PFSK-1 (cell line): ENCODE measurements around the gene RAB37.

ENCODE experiments used
- FOXP2 ChIP-seq: optimal IDR thresholded peaks from 2 replicates; pipeline ENCODE3; 2011; ENCODE audit warnings: borderline replicate concordance, control low read depth, inconsistent platforms; ENCODE audit not compliant: insufficient read depth; ENCODE audit errors: extremely low read length, extremely low read depth
- POLR2AphosphoS5 ChIP-seq: IDR thresholded peaks from 2 replicates; pipeline ENCODE4 v1.6.1; 2012; ENCODE audit warnings: low read depth, mild to moderate bottlenecking, control low read depth, low read length, moderate library complexity
- SIN3A ChIP-seq: IDR thresholded peaks from 2 replicates; pipeline ENCODE4 v1.6.1; 2012; ENCODE audit warnings: mild to moderate bottlenecking, low read length, moderate library complexity, borderline replicate concordance; ENCODE audit not compliant: insufficient read depth
- TAF1 ChIP-seq: IDR thresholded peaks from 2 replicates; pipeline ENCODE4 v1.6.1; 2012; ENCODE audit warnings: low read length, control low read depth, borderline replicate concordance; ENCODE audit not compliant: insufficient read depth
- TF ChIP-seq, protein P1 (sequence below), 2 experiments: IDR thresholded peaks; 2 replicates each; pipeline versions ENCODE4 v1.6.1 to v1.8.0; 2011 to 2012; ENCODE audit warnings: low read depth in 2 of 2, low read length in 2 of 2, control low read depth in 1 of 2, inconsistent platforms in 1 of 2, mild to moderate bottlenecking in 1 of 2, moderate library complexity in 1 of 2; ENCODE audit not compliant: insufficient read depth in 1 of 2

RAB37 gene

DNA sequence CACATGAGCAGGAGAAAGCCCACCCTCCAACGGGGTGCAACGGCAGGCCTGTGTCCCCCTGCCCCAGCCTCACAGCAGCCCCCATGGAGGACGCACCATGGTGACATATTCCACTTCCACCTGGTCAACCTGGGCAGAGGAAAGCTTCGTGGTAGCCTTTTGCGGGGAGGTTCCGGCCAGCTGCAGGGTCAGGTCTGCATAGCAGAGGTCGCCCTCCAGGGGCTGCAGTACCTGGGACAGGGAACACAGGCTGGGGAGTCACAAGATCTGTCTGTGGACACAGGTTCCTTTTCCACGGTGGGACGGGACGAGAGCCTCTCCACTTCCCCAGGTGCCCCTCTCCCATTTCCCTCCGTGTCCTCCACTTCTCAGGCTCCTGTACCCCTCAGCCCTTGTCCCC, 41.4 kb upstream of the RAB37 start:
- no peak for TF ChIP-seq FOXP2
- TF ChIP-seq POLR2AphosphoS5 = no peak
- TF ChIP-seq, protein P1, sequence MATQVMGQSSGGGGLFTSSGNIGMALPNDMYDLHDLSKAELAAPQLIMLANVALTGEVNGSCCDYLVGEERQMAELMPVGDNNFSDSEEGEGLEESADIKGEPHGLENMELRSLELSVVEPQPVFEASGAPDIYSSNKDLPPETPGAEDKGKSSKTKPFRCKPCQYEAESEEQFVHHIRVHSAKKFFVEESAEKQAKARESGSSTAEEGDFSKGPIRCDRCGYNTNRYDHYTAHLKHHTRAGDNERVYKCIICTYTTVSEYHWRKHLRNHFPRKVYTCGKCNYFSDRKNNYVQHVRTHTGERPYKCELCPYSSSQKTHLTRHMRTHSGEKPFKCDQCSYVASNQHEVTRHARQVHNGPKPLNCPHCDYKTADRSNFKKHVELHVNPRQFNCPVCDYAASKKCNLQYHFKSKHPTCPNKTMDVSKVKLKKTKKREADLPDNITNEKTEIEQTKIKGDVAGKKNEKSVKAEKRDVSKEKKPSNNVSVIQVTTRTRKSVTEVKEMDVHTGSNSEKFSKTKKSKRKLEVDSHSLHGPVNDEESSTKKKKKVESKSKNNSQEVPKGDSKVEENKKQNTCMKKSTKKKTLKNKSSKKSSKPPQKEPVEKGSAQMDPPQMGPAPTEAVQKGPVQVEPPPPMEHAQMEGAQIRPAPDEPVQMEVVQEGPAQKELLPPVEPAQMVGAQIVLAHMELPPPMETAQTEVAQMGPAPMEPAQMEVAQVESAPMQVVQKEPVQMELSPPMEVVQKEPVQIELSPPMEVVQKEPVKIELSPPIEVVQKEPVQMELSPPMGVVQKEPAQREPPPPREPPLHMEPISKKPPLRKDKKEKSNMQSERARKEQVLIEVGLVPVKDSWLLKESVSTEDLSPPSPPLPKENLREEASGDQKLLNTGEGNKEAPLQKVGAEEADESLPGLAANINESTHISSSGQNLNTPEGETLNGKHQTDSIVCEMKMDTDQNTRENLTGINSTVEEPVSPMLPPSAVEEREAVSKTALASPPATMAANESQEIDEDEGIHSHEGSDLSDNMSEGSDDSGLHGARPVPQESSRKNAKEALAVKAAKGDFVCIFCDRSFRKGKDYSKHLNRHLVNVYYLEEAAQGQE (IDR thresholded peaks at IDR 0.05; ENCODE audit: insufficient read depth in 1 of 2, low read depth in 2 of 2, low read length in 2 of 2) = no peak
- no peak for TF ChIP-seq SIN3A

DNA sequence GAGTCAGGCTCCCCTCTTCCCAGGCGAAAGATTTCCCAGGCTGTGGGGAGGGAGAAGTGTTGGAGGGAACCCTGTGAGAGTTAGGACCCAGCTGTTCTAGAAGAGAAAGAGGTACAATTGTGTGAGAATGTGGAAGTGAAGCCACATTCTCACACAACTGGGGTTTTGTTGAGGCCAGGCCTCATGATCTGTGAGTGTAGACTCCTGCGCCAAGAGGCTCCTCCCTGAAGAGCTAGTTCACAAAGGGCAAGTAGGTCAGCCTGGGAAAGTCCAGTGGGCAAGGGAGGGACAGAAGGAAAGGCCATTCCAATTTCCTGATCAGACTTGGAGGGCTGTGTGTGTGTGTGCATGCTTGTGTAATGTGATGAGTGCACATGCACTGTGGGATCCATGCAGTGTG, 39.5 kb upstream of the RAB37 start:
- TF ChIP-seq POLR2AphosphoS5 (no peak), SIN3A (no peak), FOXP2 (no peak), TAF1 (no peak)
- TF ChIP-seq, protein P1 (IDR thresholded peaks at IDR 0.05; ENCODE audit: insufficient read depth in 1 of 2, low read depth in 2 of 2, low read length in 2 of 2) = no peak

DNA sequence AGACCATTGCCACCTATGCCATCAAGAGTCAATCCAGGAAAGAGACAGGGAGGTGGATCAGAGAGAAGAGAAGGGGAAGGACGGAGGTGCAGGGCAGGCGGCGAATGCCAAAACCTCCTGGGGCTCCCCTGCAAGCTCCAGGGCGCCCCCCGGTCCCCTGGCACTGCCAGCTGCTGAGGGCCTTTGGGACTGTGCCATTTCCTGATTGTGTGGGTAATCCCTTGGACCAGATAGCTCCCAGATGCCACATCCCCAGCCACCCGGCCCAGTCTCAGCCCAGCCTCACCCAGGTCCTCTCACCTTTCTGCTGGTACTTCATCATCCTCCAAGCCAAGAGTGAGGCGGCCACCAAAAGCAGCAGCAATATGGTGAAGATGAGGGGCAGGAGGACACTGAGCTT, 39.0 kb upstream of the RAB37 start:
- TF ChIP-seq FOXP2 (no peak), SIN3A (no peak), POLR2AphosphoS5 (no peak), TAF1 (no peak)
- TF ChIP-seq, protein P1 (IDR thresholded peaks at IDR 0.05; ENCODE audit: insufficient read depth in 1 of 2, low read depth in 2 of 2, low read length in 2 of 2) = no peak

DNA sequence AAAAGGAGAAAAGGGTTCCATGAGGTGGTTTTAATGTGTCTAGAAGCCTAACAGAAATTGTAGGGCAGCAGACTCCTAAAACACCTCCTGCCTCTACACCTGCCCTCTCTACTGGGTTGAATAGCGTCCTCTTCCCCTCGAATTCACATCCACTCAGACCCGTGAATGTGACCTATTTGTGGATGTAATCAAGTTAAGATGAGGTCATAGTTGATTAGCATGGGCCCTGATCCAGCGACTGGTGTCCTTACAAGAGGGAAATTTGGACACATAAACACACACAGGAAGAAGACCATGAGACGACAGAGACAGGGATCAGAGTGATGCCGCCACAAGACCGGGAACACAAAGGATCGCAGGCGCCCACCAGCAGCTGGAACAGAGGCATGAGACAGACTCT, 37.8 kb upstream of the RAB37 start:
- TF ChIP-seq, protein P1 (IDR thresholded peaks at IDR 0.05; ENCODE audit: insufficient read depth in 1 of 2, low read depth in 2 of 2, low read length in 2 of 2) = no peak
- no peak for TF ChIP-seq POLR2AphosphoS5
- TF ChIP-seq TAF1 = no peak
- no peak for TF ChIP-seq SIN3A
- TF ChIP-seq FOXP2 = no peak

DNA sequence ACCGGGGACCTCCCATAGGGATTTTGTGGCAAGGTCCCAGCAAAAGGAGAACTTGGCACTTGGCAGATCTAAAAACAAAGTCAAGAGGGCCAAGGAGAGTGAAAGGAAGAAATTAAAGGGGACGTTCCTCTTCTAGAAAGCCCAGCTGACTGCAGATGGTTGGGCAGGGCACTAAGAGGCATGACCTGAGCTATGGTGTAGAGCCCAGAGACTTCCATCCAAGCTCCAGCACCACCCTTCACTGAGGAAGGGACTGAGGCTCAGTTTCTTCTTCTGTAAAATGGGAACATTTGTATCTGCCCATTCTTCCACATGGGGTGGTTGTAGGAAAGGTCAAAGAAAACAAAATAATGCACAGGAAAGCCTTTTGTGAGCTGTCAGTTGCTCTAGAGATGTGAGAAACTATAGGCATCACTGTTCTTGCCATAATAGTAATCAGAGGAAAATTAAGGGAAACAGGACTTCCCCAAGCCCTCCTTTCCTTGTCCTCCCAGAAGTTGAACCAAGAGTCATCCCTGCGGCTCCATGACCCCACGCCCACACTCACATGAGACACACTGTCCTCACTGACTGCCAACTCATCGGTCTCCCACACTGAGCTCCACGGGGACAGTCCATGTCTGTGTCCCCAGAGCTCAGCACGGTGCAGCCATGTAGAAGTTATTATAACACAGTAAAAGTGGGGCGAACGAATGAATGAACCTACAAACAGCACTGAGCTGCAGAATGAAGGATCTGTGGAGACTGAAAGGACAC, 34.8 kb upstream of the RAB37 start:
- TF ChIP-seq, protein P1 (IDR thresholded peaks at IDR 0.05; ENCODE audit: insufficient read depth in 1 of 2, low read depth in 2 of 2, low read length in 2 of 2) = no peak
- TF ChIP-seq FOXP2 (no peak), SIN3A (no peak), POLR2AphosphoS5 (no peak), TAF1 (no peak)
